Activated T-helper 1 cell treated with anti-CD3 and anti-CD28 coated beads, Interleukin-2, amount 50 U/mL, for 16 hours (primary cell): Measurements from ENCODE around the gene SMARCA2.

Experiments used
- DNase-seq, 2 donors: peaks; one replicate each; pipeline ENCODE4 v3.0.0-alpha.2; 2020; ENCODE audit warnings: low read depth in 1 of 2, low spot score in 1 of 2

SMARCA2 gene

DNA sequence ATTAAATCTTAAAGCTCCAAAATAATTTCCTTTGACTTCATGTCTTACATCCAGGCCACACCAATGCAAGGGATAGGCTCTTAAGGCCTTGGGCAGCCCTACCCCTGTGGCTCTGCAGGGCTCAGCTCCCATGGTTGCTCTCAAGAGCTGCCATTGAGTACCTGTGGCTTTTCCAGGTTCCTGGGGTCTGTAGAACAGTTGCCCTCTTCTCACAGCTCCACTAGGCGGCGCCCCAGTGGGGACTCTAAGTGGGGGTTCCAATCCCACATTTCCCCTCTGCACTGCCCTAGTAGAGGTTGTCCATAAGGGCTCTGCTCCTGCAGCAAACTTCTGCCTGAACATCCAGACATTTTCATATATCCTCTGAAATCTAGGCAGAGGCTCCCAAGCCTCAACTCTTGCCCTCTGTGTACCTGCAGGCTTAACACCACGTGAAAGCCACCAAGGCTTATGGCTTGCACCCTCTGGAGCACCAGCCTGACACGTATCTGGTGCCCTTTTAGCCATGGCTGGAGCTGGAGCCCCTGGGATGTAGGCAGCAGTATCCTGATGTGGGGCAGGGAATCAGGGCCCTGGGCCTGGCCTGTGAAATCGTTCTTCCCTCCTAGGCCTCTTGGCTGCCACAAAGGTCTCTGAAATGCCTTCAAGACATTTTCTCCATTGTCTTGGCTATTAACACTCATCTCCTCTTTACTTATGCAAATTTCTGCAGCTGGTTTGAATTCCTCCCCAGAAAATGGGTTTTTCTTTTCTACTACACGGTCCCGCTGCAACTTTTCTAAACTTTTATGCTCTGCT lies 185.1 kb downstream of the SMARCA2 start:
- no peak for DNase-seq

DNA sequence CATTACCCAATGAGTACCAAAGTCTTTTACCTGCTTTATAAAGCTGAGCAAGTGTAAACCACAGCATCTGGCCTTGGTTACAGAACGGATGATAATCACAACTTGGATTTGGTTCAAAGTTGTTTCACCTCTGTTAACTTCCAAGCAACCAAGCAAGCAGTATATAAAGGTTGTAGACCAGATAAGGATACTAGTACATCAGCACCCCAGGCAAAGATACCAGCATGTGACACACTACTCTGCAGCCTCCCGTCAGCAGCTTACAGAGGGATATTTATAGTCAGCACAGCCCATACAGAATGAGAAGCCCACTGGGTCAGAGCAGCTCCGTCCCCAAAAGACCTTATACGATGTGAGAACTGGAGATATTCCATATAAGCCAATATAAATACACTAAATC lies 193.3 kb downstream of the SMARCA2 start:
- DNase-seq, result no peak

DNA sequence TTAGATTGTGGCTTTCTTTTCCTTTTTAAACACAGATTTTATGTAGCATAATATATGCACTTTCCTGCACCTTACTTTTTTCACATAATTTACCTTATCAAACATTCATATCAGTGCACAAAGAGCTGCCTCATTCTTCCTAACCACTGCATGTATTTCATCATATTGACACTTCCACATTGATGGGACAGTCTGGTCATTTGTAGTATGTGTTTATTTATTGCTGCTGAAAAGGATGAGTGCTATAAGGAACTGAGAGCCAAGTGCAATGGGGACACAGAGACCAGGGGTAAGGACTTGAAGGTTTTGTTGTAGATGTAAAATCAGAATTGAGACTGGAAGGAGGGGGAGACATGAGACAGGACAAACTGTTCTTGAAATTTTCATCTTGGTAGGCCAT lies 193.8 kb downstream of the SMARCA2 start:
- no peak for DNase-seq

DNA sequence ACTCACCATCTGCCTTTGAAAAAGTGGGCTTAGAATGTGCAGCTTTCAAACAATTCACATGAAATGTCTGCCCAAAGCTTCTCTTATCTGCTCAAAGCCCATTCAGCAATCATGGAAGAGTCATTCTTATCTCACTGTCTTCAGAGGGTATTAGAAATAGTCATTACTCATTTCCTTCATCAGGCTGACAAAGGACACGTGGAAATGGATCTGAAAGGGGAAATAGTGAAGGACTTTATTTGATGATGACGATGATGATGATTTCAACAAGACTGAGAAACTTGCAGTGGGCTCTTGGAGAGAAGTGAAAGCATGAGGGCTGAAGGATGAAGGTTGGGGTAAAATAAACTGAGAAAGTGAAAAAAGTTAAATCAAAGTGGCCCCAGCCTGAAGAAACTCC lies 194.3 kb downstream of the SMARCA2 start:
- no peak for DNase-seq

DNA sequence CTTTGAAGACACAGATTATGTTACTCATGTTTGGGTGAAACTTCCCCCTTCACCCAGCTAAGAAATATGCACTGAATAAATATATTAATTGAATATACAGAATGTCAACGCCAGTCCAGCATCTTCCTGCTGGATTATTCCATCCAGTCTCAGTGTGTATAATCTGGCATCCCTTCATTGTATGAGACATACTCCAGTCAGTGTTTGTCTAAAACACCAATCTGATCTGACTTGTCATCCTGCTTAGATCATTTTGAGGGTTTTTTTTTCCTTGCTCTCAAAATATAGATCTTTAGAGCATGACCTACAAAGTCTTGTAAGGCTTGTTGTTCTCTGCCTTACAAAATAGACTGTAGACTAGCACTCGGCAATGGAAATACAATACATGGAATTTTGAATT lies 195.1 kb downstream of the SMARCA2 start:
- no peak for DNase-seq

DNA sequence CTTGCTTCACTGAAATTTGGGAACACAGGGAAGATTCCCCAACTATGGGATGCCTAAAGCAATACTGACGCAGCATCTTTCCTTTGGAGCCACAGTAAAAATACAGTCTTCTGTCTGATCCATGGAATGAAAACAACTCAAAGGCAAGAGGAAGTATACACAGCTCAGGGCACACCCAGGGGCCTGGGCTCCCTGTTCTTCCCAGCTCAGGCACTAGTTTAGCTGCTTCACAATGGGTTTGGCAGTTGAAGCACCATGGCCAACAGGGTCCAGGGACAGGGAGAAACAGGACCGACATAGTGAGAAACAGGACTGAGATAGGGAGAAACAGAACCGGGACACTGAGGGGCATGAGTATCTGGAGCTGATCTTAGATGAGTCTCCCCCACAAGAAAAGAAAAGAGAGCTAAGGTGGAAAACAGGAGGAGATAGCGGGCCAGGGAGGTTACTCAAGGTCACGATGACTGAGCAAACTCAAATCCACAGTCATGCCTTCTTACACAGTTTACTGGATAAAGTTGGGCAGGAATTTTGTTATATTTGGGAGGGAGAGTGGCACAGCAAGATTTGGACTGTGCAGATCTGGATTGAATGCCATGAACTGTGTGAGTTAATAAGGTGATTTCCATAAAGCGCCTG lies 198.8 kb downstream of the SMARCA2 start:
- DNase-seq, result no peak

DNA sequence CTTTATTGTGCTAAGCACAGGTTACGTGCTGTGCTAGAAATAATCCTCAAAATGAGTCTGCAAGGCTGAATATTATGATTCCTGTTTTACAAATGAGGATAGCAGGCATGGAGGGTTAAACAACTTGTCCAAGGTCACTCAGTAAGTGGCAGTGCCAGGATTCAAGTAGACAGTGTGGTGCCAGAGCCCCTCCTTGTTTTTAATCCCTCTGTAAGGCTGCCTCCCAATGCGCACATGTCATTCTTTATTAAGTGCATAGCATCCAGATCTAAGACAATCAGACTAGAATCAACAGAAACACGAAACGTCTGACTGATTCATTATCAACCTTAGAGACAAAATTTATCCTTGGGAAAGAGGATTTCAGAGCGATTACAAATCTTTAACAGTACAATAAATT lies 199.6 kb downstream of the SMARCA2 start:
- DNase-seq, result no peak

DNA sequence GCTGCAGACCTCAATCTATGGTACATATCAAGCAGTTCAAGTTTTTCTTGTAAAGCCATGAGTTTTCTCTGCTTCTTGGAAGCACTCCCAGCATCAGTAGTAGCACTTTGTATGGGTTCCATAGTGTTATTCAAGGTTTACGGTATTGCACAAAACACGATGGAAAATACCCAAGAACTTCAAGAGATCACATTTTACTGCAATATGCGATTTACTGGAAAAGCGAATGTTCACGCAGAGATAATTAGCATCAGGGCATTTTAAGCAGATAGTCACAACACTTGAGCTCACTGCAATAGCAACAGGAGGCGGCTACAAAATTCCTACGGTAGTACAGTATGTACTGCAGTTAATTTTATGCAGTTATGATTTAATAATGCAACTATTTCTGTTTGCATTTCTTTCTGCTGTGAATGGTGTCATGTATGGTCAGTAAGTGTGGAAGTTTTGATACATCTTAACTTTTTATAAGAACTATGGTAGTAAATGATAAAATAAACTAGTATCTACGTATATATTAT lies 200.8 kb downstream of the SMARCA2 start:
- DNase-seq, result no peak

DNA sequence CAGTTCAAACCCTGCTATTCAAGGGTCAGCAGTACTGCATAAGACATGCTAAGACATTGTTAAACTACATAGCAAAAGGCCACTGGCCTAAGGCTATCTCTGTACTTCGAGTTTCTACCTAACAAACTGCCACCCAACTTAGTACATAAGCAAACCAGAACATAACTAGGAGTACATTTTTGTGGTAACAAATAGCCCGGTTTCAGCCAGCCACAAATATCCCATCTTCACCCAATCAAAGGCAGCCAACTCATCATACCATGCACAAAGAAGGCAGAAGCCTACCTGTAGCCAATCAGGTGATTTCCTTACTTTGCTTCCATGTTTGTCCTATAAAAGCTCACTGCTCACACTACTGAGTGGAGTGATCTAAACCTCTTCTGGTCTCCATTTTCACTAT lies 201.4 kb downstream of the SMARCA2 start:
- DNase-seq, result no peak

DNA sequence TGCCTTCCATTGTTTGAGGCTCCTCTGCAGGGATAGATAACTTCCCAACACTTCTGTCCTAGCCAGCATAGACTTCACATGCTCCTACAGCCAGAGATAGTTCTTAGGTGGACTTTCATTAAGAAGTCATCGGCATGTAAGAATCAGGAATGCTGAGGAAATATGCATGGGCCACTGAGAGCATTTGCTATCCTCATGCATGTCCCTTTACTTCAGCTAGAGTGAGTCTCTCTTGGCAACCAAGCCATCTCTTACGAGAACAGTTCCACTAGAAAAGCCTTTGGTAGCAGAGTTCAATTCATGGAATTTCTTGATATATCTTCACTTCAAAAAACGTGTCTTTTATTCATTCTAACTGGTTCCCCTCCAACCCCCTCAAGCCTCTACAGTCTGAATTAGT lies 202.4 kb downstream of the SMARCA2 start:
- no peak for DNase-seq

DNA sequence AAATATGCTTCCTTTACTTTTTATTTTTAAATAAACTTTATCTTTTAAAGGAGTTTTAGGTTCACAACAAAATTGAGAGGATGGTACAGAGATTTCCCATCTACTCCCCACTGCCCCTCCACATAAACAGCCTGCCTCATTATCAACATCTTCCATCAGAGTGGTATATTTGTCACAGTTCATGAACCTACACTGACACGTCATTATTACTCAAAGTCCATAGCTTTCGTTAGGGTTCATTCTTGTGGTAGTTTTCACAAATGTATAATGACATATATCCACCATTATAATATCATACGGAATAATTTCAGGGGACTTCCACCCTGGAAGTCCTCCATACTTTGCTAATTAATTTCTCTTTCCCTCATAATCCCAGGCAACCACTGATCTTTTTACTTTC lies 204.9 kb downstream of the SMARCA2 start:
- DNase-seq, result no peak

DNA sequence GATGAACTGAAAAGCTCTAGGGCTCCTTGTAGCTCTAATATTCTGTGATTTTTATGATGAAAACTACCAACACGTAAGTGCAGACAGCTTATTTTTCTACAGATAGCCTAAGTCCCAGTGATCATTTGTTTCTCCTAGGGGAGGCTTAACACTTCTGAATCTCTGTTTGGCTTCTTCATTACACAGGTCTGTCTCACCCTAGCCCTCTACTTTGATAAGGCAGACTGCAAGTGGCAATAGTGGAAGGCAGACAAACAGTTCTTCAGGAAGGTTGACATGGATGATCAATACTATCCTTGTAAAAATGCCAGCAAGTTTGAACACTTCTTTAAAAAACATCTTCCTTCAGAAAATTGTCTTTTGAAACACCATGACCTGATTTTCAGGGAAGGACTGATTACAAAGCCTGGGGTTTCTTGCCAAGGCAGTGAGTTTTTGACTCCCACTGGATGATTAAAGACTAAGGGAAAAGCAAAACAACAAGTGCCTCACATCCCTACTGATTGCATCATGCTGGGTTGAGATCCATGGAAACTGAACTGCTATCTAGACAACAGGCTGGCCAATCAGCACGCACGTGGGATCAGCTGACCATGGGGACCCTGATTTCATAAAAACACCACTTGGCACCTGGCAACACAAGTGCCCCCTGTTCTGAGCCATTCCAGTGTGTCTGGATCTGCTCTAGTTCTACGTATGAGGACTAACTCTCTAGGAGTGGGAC lies 212.2 kb downstream of the SMARCA2 start:
- DNase-seq, result no peak

DNA sequence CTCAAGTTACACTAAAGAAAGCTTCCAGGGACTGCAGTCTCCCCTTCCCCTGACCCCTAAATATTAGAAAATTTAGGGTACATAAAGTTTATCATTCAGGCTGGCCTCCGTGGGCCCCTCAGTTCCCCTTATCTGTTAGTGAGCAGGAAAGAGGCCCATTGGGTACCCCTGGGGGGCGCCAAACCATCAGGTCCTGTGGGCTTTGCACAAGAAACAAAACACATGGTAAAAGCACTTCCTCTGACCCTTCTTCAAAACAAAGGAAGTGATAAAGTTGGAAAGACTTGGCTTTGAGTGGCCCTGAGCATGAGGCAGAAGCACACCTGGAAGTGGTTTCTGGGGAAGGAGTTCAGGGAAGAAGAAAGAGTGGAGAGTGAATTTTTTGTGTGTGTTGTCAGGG lies 213.0 kb downstream of the SMARCA2 start:
- DNase-seq, result no peak

DNA sequence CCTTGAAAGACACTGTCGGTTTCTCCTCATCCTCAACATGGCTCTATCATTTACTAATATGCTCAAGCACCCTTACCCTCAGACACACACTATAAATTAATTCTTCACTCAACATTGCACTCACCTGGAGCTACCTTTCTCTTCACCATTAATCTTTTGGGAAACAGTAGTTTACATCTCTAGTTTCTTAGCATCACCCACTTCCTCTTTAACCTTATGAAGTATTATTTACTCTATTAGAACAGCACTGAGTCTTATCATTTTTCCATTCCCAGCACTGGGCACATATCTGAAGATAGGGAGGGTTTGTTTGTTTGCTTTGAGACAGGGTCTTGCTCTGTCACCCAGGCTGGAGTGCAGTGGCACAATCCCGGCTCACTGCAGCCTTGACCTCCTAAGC lies 213.5 kb downstream of the SMARCA2 start:
- DNase-seq, result no peak

DNA sequence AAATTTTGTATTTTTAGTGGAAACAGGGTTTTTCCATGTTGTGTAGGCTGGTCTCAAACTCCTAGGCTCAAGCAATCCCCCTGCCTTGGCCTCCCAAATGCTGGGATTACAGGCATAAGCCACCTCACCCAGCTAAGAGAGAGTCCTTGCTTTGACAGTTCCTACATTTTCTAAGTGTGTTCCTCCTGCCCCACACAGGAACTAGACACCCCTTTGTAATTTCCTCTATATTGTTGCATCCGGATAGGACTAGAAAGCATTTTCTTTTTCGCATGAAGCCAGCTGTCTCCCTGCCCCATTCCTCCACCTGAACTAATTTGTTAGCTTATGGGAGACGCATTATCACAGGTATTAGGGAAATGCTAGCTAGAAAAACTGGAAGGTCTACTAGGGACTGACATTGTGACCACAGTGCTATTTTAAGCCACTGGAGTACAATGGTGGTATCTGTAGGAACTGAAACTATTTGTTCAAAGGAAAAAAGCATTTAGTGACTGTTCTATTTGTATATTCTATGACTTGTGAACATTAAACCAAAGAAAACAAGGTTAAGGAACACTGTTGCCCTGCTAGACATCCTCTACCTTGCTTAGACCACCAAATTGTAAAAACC lies 214.1 kb downstream of the SMARCA2 start:
- DNase-seq, result no peak

DNA sequence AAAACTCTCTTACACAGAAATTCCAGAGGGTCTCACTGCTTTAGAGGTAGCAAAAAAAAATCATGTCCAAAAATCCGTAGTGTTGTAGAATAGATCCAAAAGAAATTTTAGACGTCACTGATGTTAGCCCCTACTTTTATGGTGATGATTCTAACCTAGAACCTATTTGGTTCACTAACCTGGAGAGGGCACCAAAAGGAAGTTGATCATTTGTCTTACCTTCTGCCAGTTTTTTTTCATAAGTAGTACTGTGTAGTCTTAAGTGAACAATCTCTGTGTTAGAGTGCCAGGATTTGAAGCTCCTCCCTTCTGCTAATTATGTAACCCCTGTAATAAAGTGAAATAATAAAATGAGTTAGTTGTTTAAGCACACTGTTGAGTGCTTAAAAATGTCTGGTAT lies 215.2 kb downstream of the SMARCA2 start:
- DNase-seq, result no peak

DNA sequence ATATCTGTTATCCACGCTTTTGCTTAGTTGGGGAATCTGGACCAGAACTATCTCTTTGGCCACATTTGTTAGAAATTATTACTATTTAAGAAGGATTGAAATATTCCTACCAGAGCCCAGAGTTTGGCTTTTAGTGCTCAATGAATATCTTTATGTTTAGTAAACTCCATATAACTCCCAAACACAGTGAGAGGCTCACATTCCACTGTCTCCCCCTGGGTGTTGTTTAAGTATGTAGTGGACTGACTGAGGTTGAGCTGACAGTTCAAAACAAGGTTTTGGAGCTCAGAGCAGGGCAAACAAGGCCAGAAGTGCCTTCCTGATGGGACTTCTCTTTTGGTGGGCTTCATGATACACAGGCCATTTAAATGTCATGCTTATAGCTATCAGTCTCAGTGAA lies 216.0 kb downstream of the SMARCA2 start:
- no peak for DNase-seq

DNA sequence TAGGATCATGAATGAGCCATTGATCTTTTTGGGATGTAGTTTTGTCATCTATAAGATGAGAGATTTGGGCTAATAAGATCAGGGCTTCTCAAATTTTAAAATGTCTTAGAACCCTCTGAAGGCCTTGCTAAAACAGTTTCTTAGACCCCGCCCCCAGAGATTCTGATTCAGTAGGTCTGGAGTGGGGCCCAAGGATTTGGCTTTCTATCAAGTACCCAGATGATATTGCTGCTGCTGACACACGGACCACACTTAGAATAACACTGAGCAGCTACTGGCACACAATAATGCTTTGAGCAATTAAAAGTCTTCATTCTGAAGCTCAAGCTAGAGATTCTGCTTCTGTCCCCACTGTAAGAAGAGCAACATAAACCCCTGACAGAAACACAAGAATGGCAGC lies 216.7 kb downstream of the SMARCA2 start:
- no peak for DNase-seq

DNA sequence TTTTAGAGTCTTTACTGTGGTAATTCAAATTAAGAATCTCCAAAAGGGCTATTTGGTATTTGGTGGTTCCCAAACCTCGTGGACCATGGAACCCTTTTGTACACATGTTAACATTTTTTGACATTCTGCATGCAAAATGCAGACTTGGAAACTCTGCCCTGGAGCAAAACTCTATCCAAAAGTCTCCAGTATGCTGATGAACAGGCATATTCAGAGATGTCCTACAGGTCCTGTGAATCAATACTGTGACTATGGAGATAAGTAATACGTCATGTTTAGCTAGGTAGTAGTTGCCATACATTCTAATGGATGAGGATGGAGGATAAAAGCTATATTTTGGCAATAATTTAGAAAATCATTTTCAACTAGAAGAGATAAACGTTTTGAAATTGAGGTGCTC lies 218.1 kb downstream of the SMARCA2 start:
- DNase-seq, result no peak

DNA sequence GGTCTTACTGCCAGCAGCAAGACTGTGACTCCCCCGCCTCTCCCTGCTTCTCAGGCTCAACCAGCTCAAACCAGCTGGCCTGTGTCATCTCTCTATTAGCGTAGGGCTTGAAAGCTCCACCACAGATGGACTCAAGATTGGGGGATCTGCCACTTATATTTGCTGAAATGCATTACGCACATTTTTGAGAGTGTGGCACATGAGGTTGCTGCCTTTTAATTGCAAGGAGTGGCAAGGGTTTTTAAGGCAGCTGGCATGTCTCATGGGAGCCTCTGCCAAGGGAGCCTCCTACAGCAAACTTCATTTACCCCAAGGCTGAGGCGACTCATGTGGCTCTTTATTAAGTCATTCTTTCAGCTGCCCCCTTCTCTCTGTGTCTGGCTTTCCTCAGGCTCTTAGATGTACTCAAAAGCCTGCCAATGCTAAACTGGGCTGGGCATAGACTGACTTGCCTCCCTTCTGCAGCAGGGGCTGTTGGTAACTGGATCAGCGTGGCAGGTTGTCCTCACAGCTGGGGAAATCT lies 219.3 kb downstream of the SMARCA2 start:
- DNase-seq, result no peak

DNA sequence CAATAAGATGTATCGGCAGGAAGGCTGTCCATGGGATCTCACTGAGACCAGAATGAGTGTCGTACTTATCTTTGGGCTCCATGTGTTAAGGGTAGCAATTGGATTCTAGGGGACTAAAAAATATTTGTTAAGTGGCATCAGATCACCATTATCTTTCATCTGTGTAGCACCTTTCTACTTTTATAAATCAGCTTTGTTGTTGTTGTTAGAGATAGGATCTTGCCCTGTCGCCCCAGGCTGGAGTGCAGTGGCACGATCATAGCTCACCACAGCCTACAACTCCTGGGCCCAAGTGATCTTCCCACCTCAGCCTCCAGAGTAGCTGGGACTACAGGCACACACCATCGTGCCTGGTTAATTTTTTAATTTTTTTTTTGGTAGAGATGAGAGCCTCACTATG lies 220.5 kb downstream of the SMARCA2 start:
- no peak for DNase-seq
